Activated CD4-positive, alpha-beta T cell treated with anti-CD3 and anti-CD28 coated beads for 36 hours (primary cell): ENCODE measurements around the gene CYP1A2. TPM values are rescaled to one million over a fixed set of nuclear protein-coding genes. Genes with fewer than 3 reads are reported as not detected.

Experiments
- ATAC-seq: fragments of 200-7000 bp; cut with Tn5 transposase; one replicate; pipeline ENCODE4 v1.10.0; 2021; ENCODE audit warnings: mild to moderate bottlenecking, moderate library complexity
- CTCF ChIA-PET: fragments of 350-600 bp; sonication (Branson Sonifier 250); formaldehyde crosslinking; loops from one replicate; lab custom pipeline; 2021; ENCODE audit warnings: antibody characterized with exemption; lab: Charles Lee
- POLR2A ChIA-PET: fragments of 350-600 bp; sonication (Branson Sonifier 250); formaldehyde crosslinking; loops from one replicate; lab custom pipeline; 2021; ENCODE audit warnings: antibody characterized with exemption, inconsistent platforms; lab: Charles Lee
- DNase-seq: peaks from one replicate; pipeline ENCODE4 v3.0.0-alpha.2; 2020
- H3K27ac Mint-ChIP-seq: one replicate; pipeline ENCODE4 v1.8.0; 2021; ENCODE audit warnings: mixed read lengths
- H3K27me3 Mint-ChIP-seq: one replicate; pipeline ENCODE4 v1.8.0; 2021; ENCODE audit warnings: mixed read lengths
- H3K36me3 Mint-ChIP-seq: one replicate; pipeline ENCODE4 v1.8.0; 2021; ENCODE audit warnings: low read depth, mixed read lengths
- H3K4me1 Mint-ChIP-seq: one replicate; pipeline ENCODE4 v1.8.0; 2021; ENCODE audit warnings: mixed read lengths
- H3K4me3 Mint-ChIP-seq: one replicate; pipeline ENCODE4 v1.8.0; 2021; ENCODE audit warnings: mild to moderate bottlenecking, moderate library complexity, mixed read lengths
- H3K9me3 Mint-ChIP-seq: one replicate; pipeline ENCODE4 v1.8.0; 2021; ENCODE audit warnings: low read depth, mixed read lengths
- intact Hi-C, 2 experiments: fragments of 100-400 bp; cut with DNase I in 1 of 2; cut with micrococcal nuclease in 1 of 2; formaldehyde crosslinking; loops; one replicate each; pipeline versions ENCODE4 v1.14.2 to v1.15.1; 2022 to 2024; cut with DNase I, micrococcal nuclease
- total RNA-seq, 2 experiments: library from RNA; stranded (reverse); gene quantifications; one replicate each; pipeline ENCODE4 v1.2.3, GENCODE V29; 2021

The CYP1A2 gene
- total RNA-seq, 2 experiments from 2014 or later = not detected

GRCh38 chr15:74767167-74768098 lies 18.8 kb downstream of the CYP1A2 start:
- Mint-ChIP-seq H3K27ac (no peak overlapping the region), H3K4me1 (peaks cover 17% of the 10 kb centered on the region), H3K27me3 (peaks cover 4% of the 10 kb centered on the region), H3K36me3 (no peaks in the 10 kb centered on the region), H3K9me3 (no peaks in the 10 kb centered on the region), H3K4me3 (no peak overlapping the region)
- intact Hi-C loops = loop anchor here in 1 of 2 experiments (5.0 kb wide), 1 partner anchor 395 kb away; no protein-coding TSS in a partner anchor
- POLR2A ChIA-PET = no interaction called here
- CTCF ChIA-PET = interaction anchor here (0.7 to 20.2 kb wide), 14 partner anchors 20 to 248 kb away, joined by 3 to 743 read pairs (median 5); partner anchors contain the start of gene CSK
- no peak for DNase-seq
- ATAC-seq = no peak

GRCh38 chr15:74768099-74768770 lies 19.6 kb downstream of the CYP1A2 start:
- ATAC-seq = no peak
- no peaks in the 10 kb centered on the region for H3K9me3 Mint-ChIP-seq

GRCh38 chr15:74768771-74769342 lies 20.2 kb downstream of the CYP1A2 start:
- intact Hi-C loops = loop anchor here (1.0 to 5.0 kb wide), 3 partner anchors 134 to 397 kb away; no protein-coding TSS in a partner anchor
- no peak overlapping the region for H3K4me3 Mint-ChIP-seq
- peaks cover 20% of the 10 kb centered on the region for H3K4me1 Mint-ChIP-seq
- peaks cover 2% of the 10 kb centered on the region for H3K27me3 Mint-ChIP-seq
- CTCF ChIA-PET = interaction anchor here (0.5 to 20.2 kb wide), 45 partner anchors 10 to 906 kb away, joined by 3 to 743 read pairs (median 4); partner anchors contain the start of genes CSK, CYP1A1, FAM219B and ULK3
- no peaks in the 10 kb centered on the region for H3K9me3 Mint-ChIP-seq
- no peaks in the 10 kb centered on the region for H3K36me3 Mint-ChIP-seq
- ATAC-seq (peak; percentile 45), DNase-seq (peak; percentile 83)
- POLR2A ChIA-PET = interaction anchor here (0.6 to 1.1 kb wide), 3 partner anchors 20 to 135 kb away, joined by 3 to 4 read pairs (median 3); no protein-coding TSS in a partner anchor
- H3K27ac Mint-ChIP-seq = no peak overlapping the region

More at GRCh38 chr15:74768099-74768770, 19.6 kb downstream of the CYP1A2 start:
- intact Hi-C loops = loop anchor here in 1 of 2 experiments (5.0 kb wide), 1 partner anchor 396 kb away; no protein-coding TSS in a partner anchor
- Mint-ChIP-seq H3K4me3 (no peak overlapping the region), H3K27ac (no peak overlapping the region), H3K4me1 (peaks cover 17% of the 10 kb centered on the region), H3K36me3 (no peaks in the 10 kb centered on the region), H3K27me3 (peaks cover 2% of the 10 kb centered on the region)
- CTCF ChIA-PET = interaction anchor here (0.6 to 20.2 kb wide), 31 partner anchors 11 to 907 kb away, joined by 3 to 743 read pairs (median 4); partner anchors contain the start of genes CSK, CYP1A1 and ULK3
- DNase-seq = no peak
- POLR2A ChIA-PET = interaction anchor here (0.7 kb wide), 1 partner anchor 20 kb away, joined by 3 read pairs; no protein-coding TSS in a partner anchor

GRCh38 chr15:74769463-74770025 lies 20.9 kb downstream of the CYP1A2 start:
- Mint-ChIP-seq H3K27ac (no peak overlapping the region), H3K36me3 (no peaks in the 10 kb centered on the region), H3K9me3 (no peaks in the 10 kb centered on the region), H3K27me3 (peaks cover 2% of the 10 kb centered on the region), H3K4me3 (no peak overlapping the region), H3K4me1 (peaks cover 22% of the 10 kb centered on the region)
- intact Hi-C loops = loop anchor here (1.0 to 5.0 kb wide), 4 partner anchors 73 to 397 kb away; partner anchors contain the start of gene ULK3 (in 1 of the 2)
- ATAC-seq (no peak), DNase-seq (no peak)
- POLR2A ChIA-PET = interaction anchor here (0.6 to 1.1 kb wide), 3 partner anchors 42 to 135 kb away, joined by 3 to 4 read pairs (median 4); no protein-coding TSS in a partner anchor
- CTCF ChIA-PET = interaction anchor here (0.5 to 20.2 kb wide), 36 partner anchors 10 to 400 kb away, joined by 3 to 743 read pairs (median 5); partner anchors contain the start of genes CSK, CYP1A1, FAM219B and ULK3

GRCh38 chr15:74770211-74770903 lies 21.7 kb downstream of the CYP1A2 start:
- DNase-seq = no peak
- Mint-ChIP-seq H3K9me3 (no peaks in the 10 kb centered on the region), H3K27ac (no peak overlapping the region), H3K4me1 (peaks cover 27% of the 10 kb centered on the region), H3K27me3 (peaks cover 2% of the 10 kb centered on the region), H3K36me3 (no peaks in the 10 kb centered on the region), H3K4me3 (no peak overlapping the region)
- ChIA-PET CTCF (interaction anchor here (0.5 to 20.2 kb wide), 35 partner anchors 8 to 399 kb away, joined by 3 to 743 read pairs (median 5); partner anchors contain the start of genes CSK, CYP1A1, FAM219B and ULK3), POLR2A (interaction anchor here (0.6 to 1.1 kb wide), 5 partner anchors 12 to 142 kb away, joined by 3 to 8 read pairs (median 4); no protein-coding TSS in a partner anchor)
- intact Hi-C loops = loop anchor here in 1 of 2 experiments (2.0 kb wide), 1 partner anchor 72 kb away; the partner anchor contains the start of gene ULK3
- no peak for ATAC-seq

GRCh38 chr15:74773329-74773728 lies 24.7 kb downstream of the CYP1A2 start:
- no peak for ATAC-seq
- DNase-seq = no peak
- no peaks in the 10 kb centered on the region for H3K9me3 Mint-ChIP-seq
- H3K27ac Mint-ChIP-seq = peak overlapping the region; percentile 38
- ChIA-PET CTCF (interaction anchor here (1.9 to 20.2 kb wide), 5 partner anchors 14 to 177 kb away, joined by 7 to 743 read pairs (median 93); partner anchors contain the start of gene CSK), POLR2A (interaction anchor here (0.5 to 0.7 kb wide), 2 partner anchors 11 to 169 kb away, joined by 3 read pairs; no protein-coding TSS in a partner anchor)
- no peaks in the 10 kb centered on the region for H3K27me3 Mint-ChIP-seq
- intact Hi-C loops = no loop called here
- peaks cover 57% of the 10 kb centered on the region for H3K4me1 Mint-ChIP-seq
- H3K36me3 Mint-ChIP-seq = no peaks in the 10 kb centered on the region
- H3K4me3 Mint-ChIP-seq = no peak overlapping the region

GRCh38 chr15:74773731-74774252 lies 25.1 kb downstream of the CYP1A2 start:
- H3K36me3 Mint-ChIP-seq = no peaks in the 10 kb centered on the region
- no peaks in the 10 kb centered on the region for H3K27me3 Mint-ChIP-seq
- H3K9me3 Mint-ChIP-seq = no peaks in the 10 kb centered on the region
- peak overlapping the region; percentile 42 for H3K27ac Mint-ChIP-seq
- ChIA-PET CTCF (interaction anchor here (0.7 to 20.2 kb wide), 7 partner anchors 14 to 176 kb away, joined by 3 to 743 read pairs (median 7); partner anchors contain the start of gene CSK), POLR2A (interaction anchor here (0.5 to 0.7 kb wide), 2 partner anchors 10 to 169 kb away, joined by 3 read pairs; no protein-coding TSS in a partner anchor)
- intact Hi-C loops = no loop called here
- no peak overlapping the region for H3K4me3 Mint-ChIP-seq
- peaks cover 58% of the 10 kb centered on the region for H3K4me1 Mint-ChIP-seq
- DNase-seq (no peak), ATAC-seq (no peak)

- DNase-seq = no peak
Measured at GRCh38 chr15:74775132-74775562, 26.5 kb downstream of the CYP1A2 start.

GRCh38 chr15:74775894-74776293 lies 27.2 kb downstream of the CYP1A2 start:
- intact Hi-C loops = no loop called here

More at GRCh38 chr15:74775132-74775562, 26.5 kb downstream of the CYP1A2 start:
- peaks cover 71% of the 10 kb centered on the region for H3K4me1 Mint-ChIP-seq
- H3K27ac Mint-ChIP-seq = peak overlapping the region; percentile 99
- ChIA-PET CTCF (interaction anchor here (0.6 to 20.2 kb wide), 7 partner anchors 12 to 393 kb away, joined by 3 to 743 read pairs (median 5); partner anchors contain the start of gene CSK), POLR2A (no interaction called here)
- ATAC-seq = no peak
- no peaks in the 10 kb centered on the region for H3K9me3 Mint-ChIP-seq
- intact Hi-C loops = no loop called here
- no peaks in the 10 kb centered on the region for H3K36me3 Mint-ChIP-seq
- H3K27me3 Mint-ChIP-seq = no peaks in the 10 kb centered on the region
- no peak overlapping the region for H3K4me3 Mint-ChIP-seq

More at GRCh38 chr15:74775894-74776293, 27.2 kb downstream of the CYP1A2 start:
- H3K36me3 Mint-ChIP-seq = no peaks in the 10 kb centered on the region
- DNase-seq = no peak
- no peak overlapping the region for H3K4me3 Mint-ChIP-seq
- H3K27ac Mint-ChIP-seq = peak overlapping the region; percentile 99
- ChIA-PET CTCF (interaction anchor here (0.7 to 20.2 kb wide), 7 partner anchors 12 to 138 kb away, joined by 3 to 743 read pairs (median 5); partner anchors contain the start of gene CSK), POLR2A (interaction anchor here (2.5 kb wide), 1 partner anchor 12 kb away, joined by 21 read pairs; no protein-coding TSS in a partner anchor)
- H3K9me3 Mint-ChIP-seq = no peaks in the 10 kb centered on the region
- peaks cover 78% of the 10 kb centered on the region for H3K4me1 Mint-ChIP-seq
- no peak for ATAC-seq
- no peaks in the 10 kb centered on the region for H3K27me3 Mint-ChIP-seq
